Body of pancreas (tissue), 4 donors: Measurements from ENCODE around the gene OR10G8.

Experiments used
- CTCF ChIP-seq, 7 experiments: fragments of 450-650 bp in 4 of 7; fragments of 200-600 bp in 3 of 7; sonication (generic) in 3 of 7; IDR thresholded peaks; one replicate each; pipeline ENCODE4 v1.5.1; 2016 to 2019; ENCODE audit warnings: antibody characterized with exemption in 7 of 7
- POLR2A ChIP-seq, 3 donors: fragments of 450-650 bp; IDR thresholded peaks; one replicate each; pipeline ENCODE4 v1.6.1; 2016; ENCODE audit warnings: antibody characterized with exemption in 3 of 3, mild to moderate bottlenecking in 2 of 3

GRCh38 chr11:124012697-124013096 lies 13.9 kb upstream of the OR10G8 start, which contains the start of gene OR10G4:
- TF ChIP-seq CTCF (IDR thresholded peaks at IDR 0.05) (no peak), POLR2A (IDR thresholded peaks at IDR 0.05) (no peak)
